Trophoblast cell (in vitro differentiated cells and primary cell): ENCODE measurements around the gene VAMP3.
A peak's percentile ranks its signal among the peaks of the same experiment; 100 is the strongest.

ENCODE experiments used
- DNase-seq, 2 donors: peaks; one replicate each; pipeline ENCODE4 v3.0.0-alpha.2; 2016
- H2AFZ ChIP-seq: 2 replicates; pipeline ENCODE4 v1.6.1; 2013; ENCODE audit warnings: low read length, moderate library complexity, mild to moderate bottlenecking; ENCODE audit not compliant: insufficient read depth, poor library complexity
- H2AK5ac ChIP-seq: 2 replicates; pipeline ENCODE4 v1.6.1; 2013; ENCODE audit warnings: mild to moderate bottlenecking, low read length
- H2BK120ac ChIP-seq: 2 replicates; pipeline ENCODE4 v1.6.1; 2013; ENCODE audit warnings: low read length, mild to moderate bottlenecking, moderate library complexity; ENCODE audit not compliant: insufficient read depth, poor library complexity
- H2BK12ac ChIP-seq: 2 replicates; pipeline ENCODE4 v1.6.1; 2013; ENCODE audit warnings: mild to moderate bottlenecking, low read length, moderate library complexity
- H2BK5ac ChIP-seq: 2 replicates; pipeline ENCODE4 v1.6.1; 2013; ENCODE audit warnings: low read length, low read depth, moderate library complexity, mild to moderate bottlenecking; ENCODE audit not compliant: poor library complexity
- H3K14ac ChIP-seq: 2 replicates; pipeline ENCODE4 v1.6.1; 2013; ENCODE audit warnings: mild to moderate bottlenecking, low read length
- H3K18ac ChIP-seq: 2 replicates; pipeline ENCODE4 v1.6.1; 2013; ENCODE audit warnings: mild to moderate bottlenecking, low read length
- H3K23ac ChIP-seq: 2 replicates; pipeline ENCODE4 v1.6.1; 2013; ENCODE audit warnings: low read length
- H3K27ac ChIP-seq: 2 replicates; pipeline ENCODE4 v1.5.1; 2013; ENCODE audit warnings: low read depth, mild to moderate bottlenecking, inconsistent platforms, low read length, moderate library complexity
- H3K27me3 ChIP-seq: 2 replicates; pipeline ENCODE4 v1.6.1; 2013; ENCODE audit warnings: inconsistent platforms, mild to moderate bottlenecking, low read length, moderate library complexity; ENCODE audit not compliant: insufficient read depth
- H3K36me3 ChIP-seq, 2 experiments: 1 replicate in 1 of 2; 2 replicates in 1 of 2; pipeline ENCODE4 v1.6.1; 2013; ENCODE audit warnings: low read length in 2 of 2, mild to moderate bottlenecking in 2 of 2, moderate library complexity in 1 of 2; ENCODE audit not compliant: insufficient read depth in 2 of 2, control insufficient read depth in 1 of 2
- H3K4ac ChIP-seq: 2 replicates; pipeline ENCODE4 v1.6.1; 2013; ENCODE audit warnings: low read depth, mild to moderate bottlenecking, low read length, moderate library complexity
- H3K4me1 ChIP-seq, 2 experiments: 1 replicate in 1 of 2; 2 replicates in 1 of 2; pipeline ENCODE4 v1.6.1; 2013; ENCODE audit warnings: low read length in 2 of 2, mild to moderate bottlenecking in 2 of 2, moderate library complexity in 1 of 2; ENCODE audit not compliant: insufficient read depth in 2 of 2, control insufficient read depth in 1 of 2
- H3K4me2 ChIP-seq: 2 replicates; pipeline ENCODE4 v1.6.1; 2013; ENCODE audit warnings: inconsistent platforms, mild to moderate bottlenecking, low read length, moderate library complexity
- H3K4me3 ChIP-seq: 2 replicates; pipeline ENCODE4 v1.5.1; 2013; ENCODE audit warnings: mild to moderate bottlenecking, low read depth, low read length, inconsistent platforms
- H3K79me1 ChIP-seq: one replicate; pipeline ENCODE4 v1.6.1; 2013; ENCODE audit warnings: low read length
- H3K79me2 ChIP-seq: 2 replicates; pipeline ENCODE4 v1.6.1; 2013; ENCODE audit warnings: low read length, mild to moderate bottlenecking; ENCODE audit not compliant: control insufficient read depth, insufficient read depth, poor library complexity
- H3K9ac ChIP-seq: 2 replicates; pipeline ENCODE4 v1.6.1; 2013; ENCODE audit warnings: mild to moderate bottlenecking, low read length
- H3K9me3 ChIP-seq: 2 replicates; pipeline ENCODE4 v1.6.1; 2013; ENCODE audit warnings: low read depth, mild to moderate bottlenecking, control low read depth, inconsistent platforms, low read length; ENCODE audit not compliant: insufficient read depth
- H4K12ac ChIP-seq: 2 replicates; pipeline ENCODE4 v1.6.1; 2013; ENCODE audit warnings: low read depth, mild to moderate bottlenecking, low read length, moderate library complexity
- H4K8ac ChIP-seq: 2 replicates; pipeline ENCODE4 v1.6.1; 2013; ENCODE audit warnings: low read depth, mild to moderate bottlenecking, low read length, moderate library complexity
- H4K91ac ChIP-seq: one replicate; pipeline ENCODE4 v1.6.1; 2013; ENCODE audit warnings: low read depth, mild to moderate bottlenecking, low read length, moderate library complexity
- WGBS: extraction: QIAGEN DNeasy Blood & Tissue Kit; methylation state at CpG from one replicate; pipeline ENCODE4 v1.1.7; 2013; ENCODE audit warnings: missing lambda C conversion rate; ENCODE audit not compliant: insufficient read length, insufficient coverage; ENCODE audit errors: extremely low coverage; 5-methylcytosine and 5-hydroxymethylcytosine counted together

The VAMP3 gene

GRCh38 chr1:7770669-7770996, 463 bp upstream of the VAMP3 start:
- peak overlapping the region; percentile 84 for H2AFZ ChIP-seq
- H3K9ac ChIP-seq = peak overlapping the region; percentile 63
- H3K27ac ChIP-seq = no peak overlapping the region
- peaks cover 0 to 2% of the 10 kb centered on the region in 2 experiments for H3K36me3 ChIP-seq
- peak overlapping the region; percentile 96 for H3K4me3 ChIP-seq
- no peak overlapping the region for H4K91ac ChIP-seq
- no CpG with 5 or more reads among the region's 6 CpGs for whole genome bisulfite sequencing
- peaks cover 0 to 10% of the 10 kb centered on the region in 2 experiments for H3K4me1 ChIP-seq
- no peak overlapping the region for H2BK12ac ChIP-seq
- peak overlapping the region; percentile 85 for H4K8ac ChIP-seq
- peaks cover 1% of the 10 kb centered on the region for H3K9me3 ChIP-seq
- peaks cover 7% of the 10 kb centered on the region for H3K79me2 ChIP-seq
- no peaks in the 10 kb centered on the region for H3K27me3 ChIP-seq
- H3K18ac ChIP-seq = peak overlapping the region; percentile 53
- H2AK5ac ChIP-seq = no peak overlapping the region
- peak overlapping the region; percentile 78 for H3K14ac ChIP-seq
- peak in 1 of 2 donors; percentile 29 for DNase-seq
- peak overlapping the region; percentile 78 for H4K12ac ChIP-seq
- no peak overlapping the region for H2BK120ac ChIP-seq
- peaks cover 8% of the 10 kb centered on the region for H3K79me1 ChIP-seq
- peak overlapping the region; percentile 53 for H3K4ac ChIP-seq
- H2BK5ac ChIP-seq = no peak overlapping the region
- peak overlapping the region; percentile 95 for H3K4me2 ChIP-seq
- H3K23ac ChIP-seq = no peak overlapping the region

- Histone ChIP-seq H3K27me3 (no peaks in the 10 kb centered on the region), H3K36me3 (peaks cover 2 to 3% of the 10 kb centered on the region in 2 experiments), H2AK5ac (no peak overlapping the region), H3K4me3 (peak overlapping the region; percentile 95), H3K79me2 (peaks cover 7% of the 10 kb centered on the region), H3K18ac (peak overlapping the region; percentile 81), H4K8ac (peak overlapping the region; percentile 93), H3K9ac (peak overlapping the region; percentile 89), H3K79me1 (peaks cover 8% of the 10 kb centered on the region), H2BK5ac (peak overlapping the region; percentile 50), H2AFZ (no peak overlapping the region), H3K23ac (no peak overlapping the region), H3K4ac (peak overlapping the region; percentile 48), H4K91ac (peak overlapping the region; percentile 73), H3K9me3 (peaks cover 1% of the 10 kb centered on the region), H3K27ac (peak overlapping the region; percentile 73), H3K4me2 (peak overlapping the region; percentile 74), H2BK12ac (no peak overlapping the region), H3K14ac (peak overlapping the region; percentile 90), H3K4me1 (peaks cover 0 to 10% of the 10 kb centered on the region in 2 experiments), H4K12ac (peak overlapping the region; percentile 45), H2BK120ac (peak overlapping the region; percentile 55)
- WGBS = no CpG with 5 or more reads among the region's 12 CpGs
- DNase-seq = no peak
Measured at GRCh38 chr1:7771823-7772299, 765 bp downstream of the VAMP3 start.

GRCh38 chr1:7777591-7777990, 6.5 kb downstream of the VAMP3 start:
- no peak overlapping the region for H3K14ac ChIP-seq
- DNase-seq = no peak
- H3K27me3 ChIP-seq = no peaks in the 10 kb centered on the region
- no peak overlapping the region for H2BK5ac ChIP-seq
- H2BK12ac ChIP-seq = no peak overlapping the region
- no peak overlapping the region for H4K12ac ChIP-seq
- no peak overlapping the region for H4K8ac ChIP-seq
- H3K4me3 ChIP-seq = peak overlapping the region; percentile 34
- no peak overlapping the region for H3K23ac ChIP-seq
- peaks cover 13 to 27% of the 10 kb centered on the region in 2 experiments for H3K36me3 ChIP-seq
- no peak overlapping the region for H2AFZ ChIP-seq
- no peak overlapping the region for H2BK120ac ChIP-seq
- no peak overlapping the region for H3K27ac ChIP-seq
- no peaks in the 10 kb centered on the region for H3K4me1 ChIP-seq
- H3K4ac ChIP-seq = no peak overlapping the region
- H3K4me2 ChIP-seq = no peak overlapping the region
- H3K18ac ChIP-seq = no peak overlapping the region
- no peaks in the 10 kb centered on the region for H3K79me2 ChIP-seq
- no peak overlapping the region for H2AK5ac ChIP-seq
- no peak overlapping the region for H4K91ac ChIP-seq
- no peaks in the 10 kb centered on the region for H3K79me1 ChIP-seq
- H3K9ac ChIP-seq = no peak overlapping the region
- WGBS = no CpG with 5 or more reads among the region's 3 CpGs
- no peaks in the 10 kb centered on the region for H3K9me3 ChIP-seq

- H3K27me3 ChIP-seq = no peaks in the 10 kb centered on the region
- H3K79me1 ChIP-seq = peaks cover under 1% of the 10 kb centered on the region
- no peak overlapping the region for H3K18ac ChIP-seq
- H2AFZ ChIP-seq = no peak overlapping the region
- no peak overlapping the region for H4K12ac ChIP-seq
- peaks cover 13 to 27% of the 10 kb centered on the region in 2 experiments for H3K36me3 ChIP-seq
- no peak overlapping the region for H3K23ac ChIP-seq
- no peak overlapping the region for H3K9ac ChIP-seq
- H3K9me3 ChIP-seq = no peaks in the 10 kb centered on the region
- no peak overlapping the region for H3K4me3 ChIP-seq
- no peak overlapping the region for H2BK5ac ChIP-seq
- no peak overlapping the region for H2AK5ac ChIP-seq
- H3K4ac ChIP-seq = no peak overlapping the region
- no peak overlapping the region for H2BK12ac ChIP-seq
- no peak overlapping the region for H4K91ac ChIP-seq
- no peaks in the 10 kb centered on the region for H3K79me2 ChIP-seq
- no CpG with 5 or more reads among the region's 4 CpGs for WGBS
- H3K27ac ChIP-seq = no peak overlapping the region
- no peak overlapping the region for H3K4me2 ChIP-seq
- peaks cover 2 to 4% of the 10 kb centered on the region in 2 experiments for H3K4me1 ChIP-seq
- no peak overlapping the region for H4K8ac ChIP-seq
- no peak overlapping the region for H2BK120ac ChIP-seq
- DNase-seq = no peak
- no peak overlapping the region for H3K14ac ChIP-seq
Measured at GRCh38 chr1:7778133-7778628, 7.1 kb downstream of the VAMP3 start.
